A549 (cell line): ENCODE results near the gene MFSD8. TPM values are rescaled to one million over a fixed set of nuclear protein-coding genes. Genes with fewer than 3 reads are reported as not detected.

ENCODE experiments used
- ATAC-seq, 2 experiments: fragments of 200-7000 bp in 1 of 2; fragments of >200 bp in 1 of 2; cut with Nextera tagmentation in 1 of 2; cut with Tn5 transposase in 1 of 2; 3 replicates each; pipeline versions ENCODE4 v1.8.0 to v1.9.1; 2018 to 2020; ENCODE audit warnings: mild to moderate bottlenecking in 1 of 2, moderate library complexity in 1 of 2
- CTCF ChIA-PET: fragments of 300-600 bp; sonication (Branson Sonifier 250); formaldehyde crosslinking; extraction: SDS; loops from one replicate; lab custom pipeline; 2021; ENCODE audit warnings: antibody characterized with exemption, inconsistent platforms; lab: Yijun Ruan, JAX
- POLR2A ChIA-PET: fragments of 350-600 bp; formaldehyde crosslinking; extraction: SDS; loops from one replicate; lab custom pipeline; 2021; ENCODE audit warnings: antibody characterized with exemption, inconsistent platforms; lab: Yijun Ruan, JAX
- DNase-seq, 2 experiments: peaks; one replicate each; pipeline versions ENCODE4 v3.0.0 to v3.0.0-alpha.2; 2011 to 2016; ENCODE audit warnings: low read depth in 1 of 2, low spot score in 1 of 2
- FAIRE-seq: peaks from 2 replicates; lab custom pipeline; 2011; peaks lifted over from hg19 to GRCh38; lab: Jason Lieb, UNC
- H3K27ac ChIP-seq, 2 experiments: fragments of >200 bp; sonication (Bioruptor Twin); formaldehyde crosslinking; 3 replicates each; pipeline ENCODE4 v1.5.1; 2016 to 2017
- H3K4me1 ChIP-seq: fragments of >200 bp; sonication (Bioruptor Twin); formaldehyde crosslinking; 3 replicates; pipeline ENCODE4 v1.6.1; 2016
- H3K4me2 ChIP-seq: fragments of >200 bp; sonication (Bioruptor Twin); formaldehyde crosslinking; 3 replicates; pipeline ENCODE4 v1.6.1; 2016
- H3K4me3 ChIP-seq: fragments of >200 bp; sonication (Bioruptor Twin); formaldehyde crosslinking; 3 replicates; pipeline ENCODE4 v1.5.1; 2016
- H3K9me3 ChIP-seq: fragments of >200 bp; sonication (Bioruptor Twin); formaldehyde crosslinking; 3 replicates; pipeline ENCODE4 v1.6.1; 2016
- BHLHE40 ChIP-seq: IDR thresholded peaks from 2 replicates; pipeline ENCODE4 v1.6.1; 2012; ENCODE audit warnings: low read depth, low read length, inconsistent platforms
- CBX2 ChIP-seq: fragments of 200-600 bp; sonication (generic); IDR thresholded peaks from 2 replicates; pipeline ENCODE4 v1.6.1; 2016; ENCODE audit warnings: low read depth, mild to moderate bottlenecking, borderline replicate concordance
- CEBPB ChIP-seq, 2 experiments: fragments of >200 bp in 1 of 2; sonication (Bioruptor Twin) in 1 of 2; formaldehyde crosslinking in 1 of 2; IDR thresholded peaks; 2 replicates each; pipeline ENCODE4 v1.6.1; 2012 to 2016
- EHF ChIP-seq: fragments of 250-450 bp; sonication (Bioruptor Pico); IDR thresholded peaks from 2 replicates; pipeline ENCODE4 v1.5.0; 2020; ENCODE audit warnings: mild to moderate bottlenecking
- HDAC2 ChIP-seq: fragments of 200-600 bp; sonication (generic); IDR thresholded peaks from 2 replicates; pipeline ENCODE4 v1.6.1; 2016
- HEYL ChIP-seq: fragments of 250-450 bp; sonication (Bioruptor Pico); IDR thresholded peaks from 2 replicates; pipeline ENCODE4 v1.8.0; 2021; ENCODE audit warnings: mild to moderate bottlenecking, moderate library complexity
- HOXA7 ChIP-seq: fragments of 250-450 bp; sonication (Bioruptor Pico); IDR thresholded peaks from 2 replicates; pipeline ENCODE4 v1.5.0; 2020; ENCODE audit warnings: mild to moderate bottlenecking, moderate library complexity
- HOXB13 ChIP-seq: fragments of 250-450 bp; sonication (Bioruptor Pico); IDR thresholded peaks from 2 replicates; pipeline ENCODE4 v1.5.0; 2020; ENCODE audit warnings: low read depth, mild to moderate bottlenecking, moderate library complexity
- MAFK ChIP-seq: fragments of 450-650 bp; IDR thresholded peaks from 2 replicates; pipeline ENCODE4 v1.6.1; 2014; ENCODE audit not compliant: partially characterized antibody
- NR3C1 ChIP-seq: fragments of >200 bp; sonication (Bioruptor Twin); formaldehyde crosslinking; IDR thresholded peaks from 3 replicates; pipeline ENCODE4 v1.6.1; 2017
- PHF8 ChIP-seq: fragments of 200-600 bp; sonication (generic); IDR thresholded peaks from 2 replicates; pipeline ENCODE4 v1.6.1; 2016; ENCODE audit warnings: low read depth, mild to moderate bottlenecking, antibody characterized with exemption, moderate library complexity, borderline replicate concordance
- RAD21 ChIP-seq, 2 experiments: fragments of >200 bp in 1 of 2; sonication (Bioruptor Twin) in 1 of 2; formaldehyde crosslinking in 1 of 2; IDR thresholded peaks in 1 of 2; conservative IDR thresholded peaks in 1 of 2; 2 replicates in 1 of 2; 3 replicates in 1 of 2; pipeline ENCODE4 v1.6.1; 2012 to 2018; ENCODE audit warnings: inconsistent platforms in 1 of 2
- RARB ChIP-seq: fragments of 250-450 bp; sonication (Bioruptor Pico); IDR thresholded peaks from 2 replicates; pipeline ENCODE4 v1.8.0; 2021; ENCODE audit warnings: mild to moderate bottlenecking, moderate library complexity
- RFX5 ChIP-seq: fragments of 450-650 bp; IDR thresholded peaks from 2 replicates; pipeline ENCODE4 v1.7.1; 2014; ENCODE audit warnings: antibody characterized with exemption, mild to moderate bottlenecking, moderate library complexity
- SREBF2 ChIP-seq: fragments of 450-650 bp; IDR thresholded peaks from 2 replicates; pipeline ENCODE4 v1.6.1; 2014; ENCODE audit warnings: mild to moderate bottlenecking, moderate library complexity
- USF2 ChIP-seq: fragments of 450-650 bp; IDR thresholded peaks from 2 replicates; pipeline ENCODE4 v1.6.1; 2014; ENCODE audit warnings: antibody characterized with exemption
- ZC3H11A ChIP-seq: fragments of 450-650 bp; IDR thresholded peaks from 2 replicates; pipeline ENCODE4 v1.6.1; 2014; ENCODE audit warnings: antibody characterized with exemption, mild to moderate bottlenecking
- ZNF302 ChIP-seq: fragments of 250-450 bp; sonication (Bioruptor Pico); IDR thresholded peaks from 2 replicates; pipeline ENCODE4 v1.9.0; 2021; ENCODE audit warnings: inconsistent platforms, mild to moderate bottlenecking, moderate library complexity
- WGBS: methylation state at CpG from one replicate; pipeline ENCODE4 v1.1.6; 2017; ENCODE audit errors: missing lambda C conversion rate; 5-methylcytosine and 5-hydroxymethylcytosine counted together
- polyA plus RNA-seq, 4 experiments: library from polyadenylated mRNA; depleted of rRNA in 3 of 4; stranded (reverse); fragments of >200 nt; fragmentation: RNase III in 1 of 4; extraction: RNeasy Plus Mini Kit Qiagen cat#74134 plus additional on column Dnase treatment in 1 of 4; gene quantifications; 2 replicates in 3 of 4; 3 replicates in 1 of 4; pipeline ENCODE4 v1.2.3, GENCODE V29; 2011 to 2017
- TF ChIP-seq, protein P1 (sequence below): IDR thresholded peaks from 2 replicates; pipeline ENCODE4 v1.6.1; 2012
- TF ChIP-seq, protein P2 (sequence below): fragments of >200 bp; sonication (Bioruptor Twin); formaldehyde crosslinking; IDR thresholded peaks from 3 replicates; pipeline ENCODE4 v1.5.1; 2016
- TF ChIP-seq, protein P3 (sequence below): fragments of 150-350 bp; IDR thresholded peaks from 2 replicates; pipeline ENCODE4 v1.6.1; 2014; ENCODE audit warnings: low read depth, mild to moderate bottlenecking, low read length
- TF ChIP-seq, protein P4 (sequence below): fragments of >200 bp; sonication (Bioruptor Twin); formaldehyde crosslinking; IDR thresholded peaks from 2 replicates; pipeline ENCODE4 v1.6.1; 2016

Gene MFSD8
- polyA plus RNA-seq, 2 of the 4 experiments (the other 2 are of a cell fraction) = 10.1 to 22.3 TPM

DNA sequence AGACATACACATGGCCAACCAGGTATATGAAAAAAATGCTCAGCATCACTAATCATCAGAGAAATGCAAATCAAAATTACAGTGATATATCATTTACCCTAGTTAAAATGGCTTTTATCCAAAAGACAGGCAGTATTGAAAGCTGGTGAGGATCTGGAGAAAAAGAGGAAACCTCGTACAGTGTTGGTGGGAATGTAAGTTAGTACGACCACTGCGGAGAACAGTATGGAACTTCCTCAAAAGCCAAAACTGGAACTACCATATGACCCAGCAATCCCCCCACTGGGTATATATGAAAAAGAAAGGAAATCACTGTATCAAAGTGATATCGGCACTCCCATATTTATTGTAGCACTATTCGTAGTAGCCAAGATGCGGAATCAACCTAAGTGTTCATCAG lies 23.7 kb upstream of the MFSD8 start:
- Histone ChIP-seq H3K4me1 (no peaks in the 10 kb centered on the region), H3K9me3 (no peaks in the 10 kb centered on the region), H3K4me2 (no peak overlapping the region), H3K4me3 (no peak overlapping the region), H3K27ac (no peak overlapping the region)
- ChIA-PET POLR2A (no interaction called here), CTCF (interaction anchor here (1.2 kb wide), 1 partner anchor 23 kb away, joined by 3 read pairs; the partner anchor contains the start of genes ABHD18 and MFSD8)
- FAIRE-seq = no peak
- no peak for ATAC-seq
- 91% methylated on average over 6 of the region's 6 CpGs for WGBS
- no peak for DNase-seq
- TF ChIP-seq RAD21 (conservative IDR thresholded peaks at IDR 0.05 in 1 of 2, IDR thresholded peaks at IDR 0.05 in 1 of 2) (no peak), USF2 (no peak), HDAC2 (no peak), BHLHE40 (no peak), HOXA7 (CRISPR knock-in tag) (no peak), EHF (CRISPR knock-in tag) (no peak), ZNF302 (CRISPR knock-in tag) (no peak)
- TF ChIP-seq, protein P1, sequence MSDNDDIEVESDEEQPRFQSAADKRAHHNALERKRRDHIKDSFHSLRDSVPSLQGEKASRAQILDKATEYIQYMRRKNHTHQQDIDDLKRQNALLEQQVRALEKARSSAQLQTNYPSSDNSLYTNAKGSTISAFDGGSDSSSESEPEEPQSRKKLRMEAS = no peak

DNA sequence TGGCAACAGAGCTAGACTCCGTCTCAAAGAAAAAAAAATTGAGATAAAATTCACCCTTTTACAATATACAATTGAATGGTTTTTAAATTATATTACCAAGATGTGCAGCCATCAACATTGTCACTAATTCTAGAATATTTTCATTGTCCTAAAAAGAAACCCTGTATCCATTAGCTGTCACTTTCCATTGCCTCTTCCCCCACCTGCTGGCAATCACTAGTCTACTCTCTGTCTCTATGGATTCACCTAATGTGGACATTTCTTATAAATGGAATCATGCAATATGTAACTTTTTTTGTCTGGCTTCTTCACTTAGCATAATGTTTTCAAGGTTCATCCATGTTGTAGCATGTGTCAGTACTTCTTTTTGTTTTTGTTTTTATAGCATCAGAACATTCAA lies 21.0 kb upstream of the MFSD8 start:
- no peaks in the 10 kb centered on the region for H3K4me1 ChIP-seq
- ChIA-PET CTCF (interaction anchor here (0.6 to 1.4 kb wide), 3 partner anchors 11 to 144 kb away, joined by 3 to 4 read pairs (median 3); no protein-coding TSS in a partner anchor), POLR2A (no interaction called here)
- 75% methylated on average over 1 of the region's 1 CpG for WGBS
- H3K27ac ChIP-seq = no peak overlapping the region
- no peak for FAIRE-seq
- no peak; a peak in 1 of 6 replicates for ATAC-seq
- DNase-seq = no peak
- H3K4me2 ChIP-seq = no peak overlapping the region
- no peak overlapping the region for H3K4me3 ChIP-seq
- no peaks in the 10 kb centered on the region for H3K9me3 ChIP-seq
- TF ChIP-seq ZNF302 (CRISPR knock-in tag) (no peak), RAD21 (conservative IDR thresholded peaks at IDR 0.05 in 1 of 2, IDR thresholded peaks at IDR 0.05 in 1 of 2) (peak; percentile 26 to 35; a peak in 3 of 5 replicates)
- TF ChIP-seq, protein P2, sequence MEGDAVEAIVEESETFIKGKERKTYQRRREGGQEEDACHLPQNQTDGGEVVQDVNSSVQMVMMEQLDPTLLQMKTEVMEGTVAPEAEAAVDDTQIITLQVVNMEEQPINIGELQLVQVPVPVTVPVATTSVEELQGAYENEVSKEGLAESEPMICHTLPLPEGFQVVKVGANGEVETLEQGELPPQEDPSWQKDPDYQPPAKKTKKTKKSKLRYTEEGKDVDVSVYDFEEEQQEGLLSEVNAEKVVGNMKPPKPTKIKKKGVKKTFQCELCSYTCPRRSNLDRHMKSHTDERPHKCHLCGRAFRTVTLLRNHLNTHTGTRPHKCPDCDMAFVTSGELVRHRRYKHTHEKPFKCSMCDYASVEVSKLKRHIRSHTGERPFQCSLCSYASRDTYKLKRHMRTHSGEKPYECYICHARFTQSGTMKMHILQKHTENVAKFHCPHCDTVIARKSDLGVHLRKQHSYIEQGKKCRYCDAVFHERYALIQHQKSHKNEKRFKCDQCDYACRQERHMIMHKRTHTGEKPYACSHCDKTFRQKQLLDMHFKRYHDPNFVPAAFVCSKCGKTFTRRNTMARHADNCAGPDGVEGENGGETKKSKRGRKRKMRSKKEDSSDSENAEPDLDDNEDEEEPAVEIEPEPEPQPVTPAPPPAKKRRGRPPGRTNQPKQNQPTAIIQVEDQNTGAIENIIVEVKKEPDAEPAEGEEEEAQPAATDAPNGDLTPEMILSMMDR = 0 out of 3 replicates have a peak, but pooled peaks have one; percentile 15
- TF ChIP-seq, protein P3, sequence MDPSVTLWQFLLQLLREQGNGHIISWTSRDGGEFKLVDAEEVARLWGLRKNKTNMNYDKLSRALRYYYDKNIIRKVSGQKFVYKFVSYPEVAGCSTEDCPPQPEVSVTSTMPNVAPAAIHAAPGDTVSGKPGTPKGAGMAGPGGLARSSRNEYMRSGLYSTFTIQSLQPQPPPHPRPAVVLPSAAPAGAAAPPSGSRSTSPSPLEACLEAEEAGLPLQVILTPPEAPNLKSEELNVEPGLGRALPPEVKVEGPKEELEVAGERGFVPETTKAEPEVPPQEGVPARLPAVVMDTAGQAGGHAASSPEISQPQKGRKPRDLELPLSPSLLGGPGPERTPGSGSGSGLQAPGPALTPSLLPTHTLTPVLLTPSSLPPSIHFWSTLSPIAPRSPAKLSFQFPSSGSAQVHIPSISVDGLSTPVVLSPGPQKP = no peak

GRCh38 chr4:127982445-127982844 lies 17.5 kb upstream of the MFSD8 start:
- no peak for ATAC-seq
- no peak overlapping the region for H3K4me3 ChIP-seq
- H3K9me3 ChIP-seq = no peaks in the 10 kb centered on the region; the same call in 2 of the 3 replicates
- no peak for DNase-seq
- 93% methylated on average over 2 of the region's 2 CpGs for WGBS
- no peak overlapping the region for H3K27ac ChIP-seq
- no peaks in the 10 kb centered on the region for H3K4me1 ChIP-seq
- ChIA-PET POLR2A (no interaction called here), CTCF (interaction anchor here (1.3 kb wide), 2 partner anchors 17 to 23 kb away, joined by 3 to 4 read pairs; partner anchors contain the start of genes ABHD18 and MFSD8)
- no peak overlapping the region for H3K4me2 ChIP-seq
- TF ChIP-seq RARB (no peak), PHF8 (no peak), ZC3H11A (no peak), RAD21 (conservative IDR thresholded peaks at IDR 0.05 in 1 of 2, IDR thresholded peaks at IDR 0.05 in 1 of 2) (no peak), RFX5 (no peak), CEBPB (IDR thresholded peaks at IDR 0.05) (no peak), SREBF2 (no peak), HOXB13 (CRISPR knock-in tag) (no peak), CBX2 (no peak), NR3C1 (no peak), MAFK (no peak), HEYL (no peak)
- TF ChIP-seq, protein P1 = no peak
- TF ChIP-seq, protein P4, sequence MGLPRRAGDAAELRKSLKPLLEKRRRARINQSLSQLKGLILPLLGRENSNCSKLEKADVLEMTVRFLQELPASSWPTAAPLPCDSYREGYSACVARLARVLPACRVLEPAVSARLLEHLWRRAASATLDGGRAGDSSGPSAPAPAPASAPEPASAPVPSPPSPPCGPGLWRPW = no peak
- no peak for FAIRE-seq
